HG03378 (cell line): Measurements from ENCODE around the gene GALNT10.
A peak's percentile ranks its signal among the peaks of the same experiment; 100 is the strongest.
"Not testable (repeated sequence)": the region's sequence is repeated elsewhere in the genome, so short reads cannot be mapped to it uniquely, and the experiment has no call there.

Source experiments
- ATAC-seq: cut with Tn5 transposase; IDR thresholded peaks from one replicate; pipeline ENCODE4 v1.9.1; 2021; ENCODE audit warnings: mild to moderate bottlenecking, moderate library complexity; ENCODE audit not compliant: unreplicated experiment

The GALNT10 gene

GRCh38 chr5:154190595-154191304 lies at the start of gene GALNT10:
Gene GALNT10 (plus strand): TSS chr5:154190733. CDS start chr5:154190867, 134 bp downstream.
- ATAC-seq = peak; percentile 38

GRCh38 chr5:154141745-154142221 lies 48.8 kb upstream of the GALNT10 start:
- no peak for ATAC-seq

GRCh38 chr5:154143211-154143641 lies 47.3 kb upstream of the GALNT10 start:
- no peak for ATAC-seq

- ATAC-seq = no peak
Measured at GRCh38 chr5:154145268-154145667, 45.3 kb upstream of the GALNT10 start.

- ATAC-seq = no peak
Measured at GRCh38 chr5:154146409-154146808, 44.1 kb upstream of the GALNT10 start.

- no peak for ATAC-seq
Measured at GRCh38 chr5:154147666-154148065, 42.9 kb upstream of the GALNT10 start.

GRCh38 chr5:154150471-154150870 lies 40.1 kb upstream of the GALNT10 start:
- ATAC-seq = not testable (repeated sequence)

GRCh38 chr5:154157483-154158378 lies 32.8 kb upstream of the GALNT10 start:
- ATAC-seq = no peak

- no peak for ATAC-seq
Measured at GRCh38 chr5:154158379-154158737, 32.2 kb upstream of the GALNT10 start.

GRCh38 chr5:154159343-154159742 lies 31.2 kb upstream of the GALNT10 start:
- no peak for ATAC-seq

GRCh38 chr5:154162539-154163151 lies 27.9 kb upstream of the GALNT10 start:
- ATAC-seq = no peak

- ATAC-seq = no peak
Measured at GRCh38 chr5:154163327-154164248, 26.9 kb upstream of the GALNT10 start.

- no peak for ATAC-seq
Measured at GRCh38 chr5:154164249-154164581, 26.3 kb upstream of the GALNT10 start.

GRCh38 chr5:154165886-154166285 lies 24.6 kb upstream of the GALNT10 start:
- ATAC-seq = no peak

- ATAC-seq = no peak
Measured at GRCh38 chr5:154166901-154167791, 23.4 kb upstream of the GALNT10 start.

GRCh38 chr5:154168395-154168794 lies 22.1 kb upstream of the GALNT10 start:
- no peak for ATAC-seq

GRCh38 chr5:154172785-154173184 lies 17.7 kb upstream of the GALNT10 start:
- ATAC-seq = no peak

- no peak for ATAC-seq
Measured at GRCh38 chr5:154174091-154174490, 16.4 kb upstream of the GALNT10 start.

GRCh38 chr5:154176181-154176580 lies 14.4 kb upstream of the GALNT10 start:
- no peak for ATAC-seq
